CD8-positive, alpha-beta memory T cell (primary cell): Measurements from ENCODE around the gene UNC5C. TPM values are rescaled to one million over a fixed set of nuclear protein-coding genes. Genes with fewer than 3 reads are reported as not detected.

Source experiments
- CTCF ChIA-PET: fragments of 350-600 bp; sonication (Branson Sonifier 250); formaldehyde crosslinking; loops from one replicate; lab custom pipeline; 2021; ENCODE audit warnings: antibody characterized with exemption; lab: Charles Lee
- POLR2A ChIA-PET: fragments of 350-600 bp; sonication (Branson Sonifier 250); formaldehyde crosslinking; loops from one replicate; lab custom pipeline; 2021; ENCODE audit warnings: antibody characterized with exemption; lab: Charles Lee
- DNase-seq, 5 donors: peaks; one replicate each; pipeline versions ENCODE4 v3.0.0 to v3.0.0-alpha.2; 2020 to 2022; ENCODE audit warnings: mixed read lengths in 1 of 5
- H3K27ac ChIP-seq: one replicate; pipeline ENCODE4 v1.7.0; 2013; ENCODE audit warnings: low read depth, mild to moderate bottlenecking, low read length, moderate library complexity
- H3K27me3 ChIP-seq: 2 replicates; pipeline ENCODE4 v1.7.0; 2013; ENCODE audit warnings: low read length, mild to moderate bottlenecking; ENCODE audit not compliant: insufficient read depth, poor library complexity, severe bottlenecking
- H3K36me3 ChIP-seq: 2 replicates; pipeline ENCODE4 v1.7.0; 2013; ENCODE audit warnings: mild to moderate bottlenecking, low read length, moderate library complexity; ENCODE audit not compliant: insufficient read depth
- H3K4me1 ChIP-seq: 2 replicates; pipeline ENCODE4 v1.7.0; 2013; ENCODE audit warnings: mild to moderate bottlenecking, low read length, moderate library complexity; ENCODE audit not compliant: insufficient read depth
- H3K4me3 ChIP-seq: 2 replicates; pipeline ENCODE4 v1.7.0; 2013; ENCODE audit warnings: mild to moderate bottlenecking, low read length
- H3K9me3 ChIP-seq: 2 replicates; pipeline ENCODE4 v1.7.0; 2013; ENCODE audit warnings: mild to moderate bottlenecking, low read length
- H3K27ac Mint-ChIP-seq, 8 donors: one replicate each; pipeline ENCODE4 v1.8.0; 2020 to 2021; ENCODE audit warnings: mixed read lengths in 8 of 8, mild to moderate bottlenecking in 6 of 8, inconsistent platforms in 3 of 8, moderate library complexity in 3 of 8
- H3K27me3 Mint-ChIP-seq, 2 donors: one replicate each; pipeline ENCODE4 v1.8.0; 2020 to 2021; ENCODE audit warnings: mixed read lengths in 2 of 2, mild to moderate bottlenecking in 1 of 2, moderate library complexity in 1 of 2
- H3K36me3 Mint-ChIP-seq, 3 donors: one replicate each; pipeline ENCODE4 v1.8.0; 2020 to 2021; ENCODE audit warnings: mixed read lengths in 3 of 3, inconsistent platforms in 1 of 3, mild to moderate bottlenecking in 1 of 3
- H3K4me1 Mint-ChIP-seq, 3 donors: one replicate each; pipeline ENCODE4 v1.8.0; 2020 to 2021; ENCODE audit warnings: mixed read lengths in 3 of 3, inconsistent platforms in 1 of 3, mild to moderate bottlenecking in 1 of 3
- H3K4me3 Mint-ChIP-seq, 7 donors: one replicate each; pipeline ENCODE4 v1.8.0; 2020 to 2021; ENCODE audit warnings: mixed read lengths in 7 of 7, mild to moderate bottlenecking in 6 of 7, moderate library complexity in 4 of 7, inconsistent platforms in 2 of 7
- H3K9me3 Mint-ChIP-seq, 5 donors: one replicate each; pipeline ENCODE4 v1.8.0; 2020 to 2022; ENCODE audit warnings: mixed read lengths in 5 of 5, mild to moderate bottlenecking in 3 of 5, moderate library complexity in 2 of 5, inconsistent platforms in 1 of 5
- polyA plus RNA-seq: library from polyadenylated mRNA; unstranded; fragments of 300-500 nt; fragmentation: Illumina TruSeq; gene quantifications from one replicate; pipeline ENCODE4 v1.2.3, GENCODE V29; 2021
- total RNA-seq, 2 experiments: library from RNA; stranded (reverse); gene quantifications; one replicate each; pipeline ENCODE4 v1.2.3, GENCODE V29; 2021

UNC5C gene
- total and polyA plus RNA-seq, 3 experiments from 2014 or later, result not detected

- POLR2A ChIA-PET, result no interaction called here
- no peak for DNase-seq
- Histone ChIP-seq H3K4me1 (no peaks in the 10 kb centered on the region), H3K9me3 (no peaks in the 10 kb centered on the region), H3K27ac (no peak overlapping the region), H3K36me3 (no peaks in the 10 kb centered on the region), H3K27me3 (no peaks in the 10 kb centered on the region), H3K4me3 (no peak overlapping the region)
- Mint-ChIP-seq H3K27me3 (peaks cover 7 to 29% of the 10 kb centered on the region in 2 donors), H3K4me3 (no peak overlapping the region), H3K4me1 (peaks cover 0 to 5% (median 0%) of the 10 kb centered on the region in 3 donors), H3K9me3 (peaks cover 0 to 7% (median 0%) of the 10 kb centered on the region in 5 donors), H3K27ac (no peak overlapping the region), H3K36me3 (no peaks in the 10 kb centered on the region)
- CTCF ChIA-PET, result no interaction called here
Observed at GRCh38 chr4:95544113-95545103, 4.4 kb downstream of the UNC5C start.

GRCh38 chr4:95541889-95542607, 6.7 kb downstream of the UNC5C start:
- Histone ChIP-seq H3K9me3 (no peaks in the 10 kb centered on the region), H3K27ac (no peak overlapping the region), H3K36me3 (no peaks in the 10 kb centered on the region), H3K27me3 (no peaks in the 10 kb centered on the region), H3K4me1 (no peaks in the 10 kb centered on the region), H3K4me3 (no peak overlapping the region)
- peaks cover 4 to 16% of the 10 kb centered on the region in 2 donors for H3K27me3 Mint-ChIP-seq
- CTCF ChIA-PET, result no interaction called here
- peaks cover 0 to 2% (median 0%) of the 10 kb centered on the region in 5 donors for H3K9me3 Mint-ChIP-seq
- POLR2A ChIA-PET, result no interaction called here
- no peaks in the 10 kb centered on the region for H3K36me3 Mint-ChIP-seq
- DNase-seq, result no peak
- H3K4me3 Mint-ChIP-seq, result no peak overlapping the region
- no peak overlapping the region for H3K27ac Mint-ChIP-seq
- no peaks in the 10 kb centered on the region for H3K4me1 Mint-ChIP-seq

- Histone ChIP-seq H3K9me3 (no peaks in the 10 kb centered on the region), H3K36me3 (no peaks in the 10 kb centered on the region), H3K27ac (no peak overlapping the region), H3K4me3 (no peak overlapping the region), H3K4me1 (no peaks in the 10 kb centered on the region), H3K27me3 (no peaks in the 10 kb centered on the region)
- no peak overlapping the region for H3K27ac Mint-ChIP-seq
- ChIA-PET POLR2A (no interaction called here), CTCF (no interaction called here)
- peaks cover 0 to 6% of the 10 kb centered on the region in 2 donors for H3K27me3 Mint-ChIP-seq
- no peak overlapping the region for H3K4me3 Mint-ChIP-seq
- DNase-seq, result no peak
- H3K4me1 Mint-ChIP-seq, result no peaks in the 10 kb centered on the region
- H3K9me3 Mint-ChIP-seq, result no peaks in the 10 kb centered on the region
- H3K36me3 Mint-ChIP-seq, result no peaks in the 10 kb centered on the region
Observed at GRCh38 chr4:95541094-95541493, 7.7 kb downstream of the UNC5C start.

GRCh38 chr4:95540227-95540626, 8.5 kb downstream of the UNC5C start:
- no peaks in the 10 kb centered on the region for H3K4me1 Mint-ChIP-seq
- Histone ChIP-seq H3K4me1 (no peaks in the 10 kb centered on the region), H3K36me3 (no peaks in the 10 kb centered on the region), H3K9me3 (no peaks in the 10 kb centered on the region), H3K4me3 (no peak overlapping the region), H3K27me3 (no peaks in the 10 kb centered on the region), H3K27ac (no peak overlapping the region)
- H3K27me3 Mint-ChIP-seq, result no peaks in the 10 kb centered on the region
- no peaks in the 10 kb centered on the region for H3K9me3 Mint-ChIP-seq
- DNase-seq, result no peak
- ChIA-PET POLR2A (no interaction called here), CTCF (no interaction called here)
- H3K27ac Mint-ChIP-seq, result no peak overlapping the region
- H3K4me3 Mint-ChIP-seq, result no peak overlapping the region
- no peaks in the 10 kb centered on the region for H3K36me3 Mint-ChIP-seq

- H3K27me3 ChIP-seq, result no peaks in the 10 kb centered on the region
- no peaks in the 10 kb centered on the region for H3K9me3 ChIP-seq
- H3K4me1 ChIP-seq, result no peaks in the 10 kb centered on the region
- Mint-ChIP-seq H3K4me1 (no peaks in the 10 kb centered on the region), H3K4me3 (no peak overlapping the region), H3K27ac (no peak overlapping the region), H3K27me3 (no peaks in the 10 kb centered on the region), H3K36me3 (no peaks in the 10 kb centered on the region), H3K9me3 (no peaks in the 10 kb centered on the region)
- no peak for DNase-seq
- POLR2A ChIA-PET, result no interaction called here
- CTCF ChIA-PET, result no interaction called here
- no peaks in the 10 kb centered on the region for H3K36me3 ChIP-seq
- no peak overlapping the region for H3K27ac ChIP-seq
- no peak overlapping the region for H3K4me3 ChIP-seq
Observed at GRCh38 chr4:95539106-95539505, 9.7 kb downstream of the UNC5C start.

GRCh38 chr4:95537863-95538488, 10.8 kb downstream of the UNC5C start:
- ChIA-PET POLR2A (no interaction called here), CTCF (no interaction called here)
- Mint-ChIP-seq H3K4me3 (no peak overlapping the region), H3K9me3 (no peaks in the 10 kb centered on the region), H3K27ac (no peak overlapping the region), H3K27me3 (no peaks in the 10 kb centered on the region), H3K4me1 (no peaks in the 10 kb centered on the region), H3K36me3 (no peaks in the 10 kb centered on the region)
- no peak for DNase-seq
- Histone ChIP-seq H3K27me3 (no peaks in the 10 kb centered on the region), H3K36me3 (no peaks in the 10 kb centered on the region), H3K4me1 (no peaks in the 10 kb centered on the region), H3K9me3 (no peaks in the 10 kb centered on the region), H3K27ac (no peak overlapping the region), H3K4me3 (no peak overlapping the region)

- Mint-ChIP-seq H3K36me3 (no peaks in the 10 kb centered on the region), H3K9me3 (peaks cover 0 to 3% (median 0%) of the 10 kb centered on the region in 5 donors), H3K4me3 (no peak overlapping the region), H3K27me3 (peaks cover 0 to 3% of the 10 kb centered on the region in 2 donors), H3K4me1 (no peaks in the 10 kb centered on the region), H3K27ac (no peak overlapping the region)
- ChIA-PET CTCF (no interaction called here), POLR2A (no interaction called here)
- H3K9me3 ChIP-seq, result no peaks in the 10 kb centered on the region
- H3K36me3 ChIP-seq, result no peaks in the 10 kb centered on the region
- H3K4me1 ChIP-seq, result no peaks in the 10 kb centered on the region
- no peak overlapping the region for H3K4me3 ChIP-seq
- H3K27ac ChIP-seq, result no peak overlapping the region
- no peak for DNase-seq
- no peaks in the 10 kb centered on the region for H3K27me3 ChIP-seq
Observed at GRCh38 chr4:95537191-95537590, 11.6 kb downstream of the UNC5C start.

GRCh38 chr4:95536650-95537049, 12.1 kb downstream of the UNC5C start:
- Mint-ChIP-seq H3K36me3 (no peaks in the 10 kb centered on the region), H3K4me3 (no peak overlapping the region), H3K27me3 (peaks cover 0 to 3% of the 10 kb centered on the region in 2 donors), H3K4me1 (no peaks in the 10 kb centered on the region), H3K27ac (no peak overlapping the region), H3K9me3 (peaks cover 0 to 3% (median 0%) of the 10 kb centered on the region in 5 donors)
- Histone ChIP-seq H3K27me3 (no peaks in the 10 kb centered on the region), H3K36me3 (no peaks in the 10 kb centered on the region), H3K4me1 (no peaks in the 10 kb centered on the region), H3K27ac (no peak overlapping the region), H3K9me3 (no peaks in the 10 kb centered on the region), H3K4me3 (no peak overlapping the region)
- ChIA-PET CTCF (no interaction called here), POLR2A (no interaction called here)
- DNase-seq, result no peak
